B cell (primary cell): ENCODE results near the gene SMG1. TPM values are rescaled to one million over a fixed set of nuclear protein-coding genes. Genes with fewer than 3 reads are reported as not detected.

Experiments
- ATAC-seq: fragments of 200-7000 bp; cut with Tn5 transposase; one replicate; pipeline ENCODE4 v1.10.0; 2021; ENCODE audit warnings: low read depth, mild to moderate bottlenecking, moderate number of reproducible peaks, moderate library complexity
- CTCF ChIA-PET: fragments of 350-600 bp; sonication (Branson Sonifier 250); formaldehyde crosslinking; loops from one replicate; lab custom pipeline; 2021; ENCODE audit warnings: antibody characterized with exemption, inconsistent platforms; lab: Charles Lee
- POLR2A ChIA-PET: fragments of 350-600 bp; sonication (Branson Sonifier 250); formaldehyde crosslinking; loops from one replicate; lab custom pipeline; 2021; ENCODE audit warnings: antibody characterized with exemption; lab: Charles Lee
- DNase-seq: peaks from one replicate; pipeline ENCODE4 v3.0.0; 2013
- H2AFZ ChIP-seq: 2 replicates; pipeline ENCODE4 v1.6.1; 2012; ENCODE audit warnings: mild to moderate bottlenecking, low read depth, low read length; ENCODE audit not compliant: insufficient read depth, poor library complexity, severe bottlenecking
- H3K27ac ChIP-seq, 2 donors: 1 replicate in 1 of 2; 2 replicates in 1 of 2; pipeline ENCODE4 v1.5.1; 2012 to 2013; ENCODE audit warnings: low read length in 2 of 2, mild to moderate bottlenecking in 2 of 2, moderate library complexity in 1 of 2
- H3K27me3 ChIP-seq, 4 experiments: fragments of 200-600 bp in 1 of 4; sonication (generic) in 1 of 4; replicated peaks in 1 of 4; 1 replicate in 2 of 4; 2 replicates in 2 of 4; pipeline versions ENCODE4 v1.6.1 to v1.7.0; 2013 to 2016; ENCODE audit warnings: low read length in 3 of 4, mild to moderate bottlenecking in 2 of 4, mixed read lengths in 1 of 4, moderate library complexity in 1 of 4; ENCODE audit not compliant: insufficient read depth in 4 of 4, control insufficient read depth in 3 of 4; ENCODE audit errors: control extremely low read depth in 1 of 4
- H3K36me3 ChIP-seq, 2 experiments: replicated peaks in 1 of 2; 1 replicate in 1 of 2; 2 replicates in 1 of 2; pipeline versions ENCODE4 v1.6.1 to v1.7.1; 2013; ENCODE audit warnings: low read length in 1 of 2; ENCODE audit not compliant: insufficient read depth in 2 of 2, control insufficient read depth in 1 of 2; ENCODE audit errors: control extremely low read depth in 1 of 2, extremely low read depth in 1 of 2
- H3K4me1 ChIP-seq, 2 donors: fragments of 200-600 bp in 1 of 2; sonication (generic) in 1 of 2; 1 replicate in 1 of 2; 2 replicates in 1 of 2; pipeline versions ENCODE4 v1.5.1 to v1.6.1; 2013 to 2017; ENCODE audit warnings: low read length in 2 of 2; ENCODE audit not compliant: control insufficient read depth in 2 of 2, insufficient read depth in 2 of 2
- H3K4me2 ChIP-seq: replicated peaks from 2 replicates; pipeline ENCODE3; 2012; ENCODE audit warnings: mild to moderate bottlenecking, low read depth, low read length; ENCODE audit not compliant: poor library complexity, severe bottlenecking
- H3K4me3 ChIP-seq, 5 experiments: fragments of 200-600 bp in 1 of 5; sonication (generic) in 1 of 5; 1 replicate in 3 of 5; 2 replicates in 2 of 5; pipeline versions ENCODE4 v1.5.1 to v1.7.0; 2011 to 2016; ENCODE audit warnings: low read length in 4 of 5, mild to moderate bottlenecking in 4 of 5, low read depth in 2 of 5, control low read depth in 1 of 5, moderate library complexity in 1 of 5; ENCODE audit not compliant: insufficient read depth in 1 of 5; ENCODE audit errors: control extremely low read depth in 1 of 5, extremely low read depth in 1 of 5
- H3K79me2 ChIP-seq: fragments of 200-600 bp; sonication (generic); one replicate; pipeline ENCODE4 v1.6.0; 2016; ENCODE audit warnings: low read length; ENCODE audit not compliant: control insufficient read depth, insufficient read depth
- H3K9ac ChIP-seq: fragments of 200-600 bp; sonication (generic); 2 replicates; pipeline ENCODE4 v1.6.1; 2017; ENCODE audit warnings: mild to moderate bottlenecking, low read length, moderate library complexity
- H3K9me3 ChIP-seq, 3 donors: one replicate each; pipeline versions ENCODE4 v1.6.1 to v1.7.1; 2013; ENCODE audit warnings: low read length in 2 of 3; ENCODE audit not compliant: control insufficient read depth in 2 of 3, insufficient read depth in 1 of 3; ENCODE audit errors: control extremely low read depth in 1 of 3
- H4K20me1 ChIP-seq: 2 replicates; pipeline ENCODE4 v1.6.0; 2012; ENCODE audit warnings: mild to moderate bottlenecking, low read length; ENCODE audit not compliant: insufficient read depth, control insufficient read depth, poor library complexity, severe bottlenecking
- H3K27ac Mint-ChIP-seq: one replicate; pipeline ENCODE4 v1.8.0; 2021; ENCODE audit warnings: mixed read lengths
- H3K27me3 Mint-ChIP-seq: one replicate; pipeline ENCODE4 v1.8.0; 2021; ENCODE audit warnings: mixed read lengths
- H3K4me1 Mint-ChIP-seq: one replicate; pipeline ENCODE4 v1.8.0; 2021; ENCODE audit warnings: mixed read lengths
- H3K4me3 Mint-ChIP-seq: one replicate; pipeline ENCODE4 v1.8.0; 2021; ENCODE audit warnings: mixed read lengths
- H3K9me3 Mint-ChIP-seq: one replicate; pipeline ENCODE4 v1.8.0; 2022; ENCODE audit warnings: mixed read lengths; ENCODE audit not compliant: insufficient read depth
- EZH2 ChIP-seq: IDR thresholded peaks from 2 replicates; pipeline ENCODE4 v1.6.1; 2012; ENCODE audit warnings: borderline replicate concordance, low read depth, mild to moderate bottlenecking, moderate library complexity, low read length; ENCODE audit not compliant: insufficient read depth, poor library complexity, severe bottlenecking
- WGBS: methylation state at CpG from one replicate; pipeline ENCODE4 v1.1.5; 2013; ENCODE audit warnings: missing lambda C conversion rate; ENCODE audit not compliant: insufficient coverage; 5-methylcytosine and 5-hydroxymethylcytosine counted together
- intact Hi-C: fragments of 100-400 bp; cut with micrococcal nuclease; formaldehyde crosslinking; loops from one replicate; pipeline ENCODE4 v1.10.0; 2022
- polyA plus RNA-seq: library from polyadenylated mRNA; depleted of rRNA; stranded (reverse); fragments of >200 nt; gene quantifications from 2 replicates; pipeline ENCODE4 v1.2.3, GENCODE V29; 2012
- total RNA-seq, 2 donors: library from RNA; stranded (reverse); fragments of 120-200 nt in 1 of 2; gene quantifications; 1 replicate in 1 of 2; 2 replicates in 1 of 2; pipeline versions ENCODE4 v1.2.3 to v1.2.4, GENCODE V29; 2013 to 2022
- TF ChIP-seq, protein P1 (sequence below): fragments of 200-600 bp; IDR thresholded peaks from one replicate; pipeline ENCODE4 v1.8.0; 2022; ENCODE audit warnings: antibody characterized with exemption, mild to moderate bottlenecking

SMG1 gene
- total and polyA plus RNA-seq, 2 donors (not counting 1 experiment from before 2014, with no cell fraction given), result 23.2 to 256 TPM

- Histone ChIP-seq H3K27me3 (no peaks in the 10 kb centered on the region), H3K4me3 (no peak overlapping the region), H3K27ac (no peak overlapping the region), H3K79me2 (no peaks in the 10 kb centered on the region), H2AFZ (no peak overlapping the region), H3K9me3 (no peaks in the 10 kb centered on the region), H3K36me3 (no peaks in the 10 kb centered on the region), H4K20me1 (no peaks in the 10 kb centered on the region), H3K4me1 (peaks cover 8 to 13% of the 10 kb centered on the region in 2 donors), H3K9ac (no peak overlapping the region), H3K4me2 (no peak overlapping the region)
- ChIA-PET POLR2A (no interaction called here), CTCF (no interaction called here)
- no peaks in the 10 kb centered on the region for H3K9me3 Mint-ChIP-seq
- DNase-seq (no peak), ATAC-seq (no peak)
- peaks cover 11% of the 10 kb centered on the region for H3K4me1 Mint-ChIP-seq
- TF ChIP-seq EZH2, result no peak
- TF ChIP-seq, protein P1, sequence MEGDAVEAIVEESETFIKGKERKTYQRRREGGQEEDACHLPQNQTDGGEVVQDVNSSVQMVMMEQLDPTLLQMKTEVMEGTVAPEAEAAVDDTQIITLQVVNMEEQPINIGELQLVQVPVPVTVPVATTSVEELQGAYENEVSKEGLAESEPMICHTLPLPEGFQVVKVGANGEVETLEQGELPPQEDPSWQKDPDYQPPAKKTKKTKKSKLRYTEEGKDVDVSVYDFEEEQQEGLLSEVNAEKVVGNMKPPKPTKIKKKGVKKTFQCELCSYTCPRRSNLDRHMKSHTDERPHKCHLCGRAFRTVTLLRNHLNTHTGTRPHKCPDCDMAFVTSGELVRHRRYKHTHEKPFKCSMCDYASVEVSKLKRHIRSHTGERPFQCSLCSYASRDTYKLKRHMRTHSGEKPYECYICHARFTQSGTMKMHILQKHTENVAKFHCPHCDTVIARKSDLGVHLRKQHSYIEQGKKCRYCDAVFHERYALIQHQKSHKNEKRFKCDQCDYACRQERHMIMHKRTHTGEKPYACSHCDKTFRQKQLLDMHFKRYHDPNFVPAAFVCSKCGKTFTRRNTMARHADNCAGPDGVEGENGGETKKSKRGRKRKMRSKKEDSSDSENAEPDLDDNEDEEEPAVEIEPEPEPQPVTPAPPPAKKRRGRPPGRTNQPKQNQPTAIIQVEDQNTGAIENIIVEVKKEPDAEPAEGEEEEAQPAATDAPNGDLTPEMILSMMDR, result no peak
- H3K27ac Mint-ChIP-seq, result no peak overlapping the region
- intact Hi-C loops, result no loop called here
- 33% methylated on average over 1 of the region's 11 CpGs for WGBS
- no peak overlapping the region for H3K4me3 Mint-ChIP-seq
- peaks cover 3% of the 10 kb centered on the region for H3K27me3 Mint-ChIP-seq
Observed at GRCh38 chr16:18950469-18951185, 24.4 kb upstream of the SMG1 start.

- no peak overlapping the region for H2AFZ ChIP-seq
- 96% methylated on average over 8 of the region's 9 CpGs for WGBS
- TF ChIP-seq EZH2, result no peak
- TF ChIP-seq, protein P1, result no peak
- Mint-ChIP-seq H3K27ac (no peak overlapping the region), H3K4me1 (peaks cover 12% of the 10 kb centered on the region), H3K9me3 (no peaks in the 10 kb centered on the region), H3K27me3 (no peaks in the 10 kb centered on the region), H3K4me3 (no peak overlapping the region)
- POLR2A ChIA-PET, result no interaction called here
- no peaks in the 10 kb centered on the region for H3K27me3 ChIP-seq
- no peaks in the 10 kb centered on the region for H3K79me2 ChIP-seq
- H3K4me2 ChIP-seq, result no peak overlapping the region
- no peak overlapping the region for H3K27ac ChIP-seq
- CTCF ChIA-PET, result no interaction called here
- H3K4me3 ChIP-seq, result no peak overlapping the region
- DNase-seq (no peak), ATAC-seq (no peak)
- no peak overlapping the region for H3K9ac ChIP-seq
- no peaks in the 10 kb centered on the region for H3K36me3 ChIP-seq
- H3K4me1 ChIP-seq, result peaks cover 7 to 13% of the 10 kb centered on the region in 2 donors
- H4K20me1 ChIP-seq, result no peaks in the 10 kb centered on the region
- intact Hi-C loops, result no loop called here
- no peaks in the 10 kb centered on the region for H3K9me3 ChIP-seq
Observed at GRCh38 chr16:18948372-18949020, 22.3 kb upstream of the SMG1 start.
